ENCODE data around the gene ANKDD1A. TPM values are rescaled to one million over a fixed set of nuclear protein-coding genes. Genes with fewer than 3 reads are reported as not detected.

The ANKDD1A gene
- polyA plus RNA-seq, 1 donor from 2014 or later, result 7.0 TPM

GRCh38 chr15:64865126-64865997 lies 46.3 kb upstream of the ANKDD1A start:
- Histone ChIP-seq H3K36me3 (ENCODE audit: insufficient read depth, low read length) (no peaks in the 10 kb centered on the region), H3K4me3 (ENCODE audit: low read length) (no peak overlapping the region)

More at GRCh38 chr15:64865126-64865997, 46.3 kb upstream of the ANKDD1A start:
- no peaks in the 10 kb centered on the region for H4K20me1 ChIP-seq (ENCODE audit: insufficient read depth)
- no peaks in the 10 kb centered on the region for H3K9me3 ChIP-seq (ENCODE audit: low read length)
- H3K9ac ChIP-seq (ENCODE audit: low read length), result no peak overlapping the region
- no peaks in the 10 kb centered on the region for H3K27me3 ChIP-seq (ENCODE audit: insufficient read depth, low read depth, low read length)
- H3K79me2 ChIP-seq (replicated peaks; ENCODE audit: insufficient read depth, low read length), result no peaks in the 10 kb centered on the region
- no peak overlapping the region for H3K4me2 ChIP-seq (ENCODE audit: low read length)
- no peak overlapping the region for H2AFZ ChIP-seq (ENCODE audit: low read depth, low read length)
- no peaks in the 10 kb centered on the region for H3F3A ChIP-seq (ENCODE audit: insufficient read depth, low read length, poor library complexity, severe bottlenecking)
- no peaks in the 10 kb centered on the region for H3K9me2 ChIP-seq (ENCODE audit: insufficient read depth, low read length)
- no peak overlapping the region for H3K27ac ChIP-seq (ENCODE audit: low read length)
- TF ChIP-seq EP300 (conservative IDR thresholded peaks at IDR 0.05; ENCODE audit: poor library complexity, severe bottlenecking), result no peak
- TF ChIP-seq RAD21 (conservative IDR thresholded peaks at IDR 0.05), result no peak
- no peak for TF ChIP-seq MXI1 (conservative IDR thresholded peaks at IDR 0.05; ENCODE audit: poor library complexity, severe bottlenecking)
- no peak for TF ChIP-seq POLR2AphosphoS5 (IDR thresholded peaks at IDR 0.05)
- TF ChIP-seq REST (IDR thresholded peaks at IDR 0.05; ENCODE audit: borderline replicate concordance), result no peak
- TF ChIP-seq TAF1 (IDR thresholded peaks at IDR 0.05; ENCODE audit: low read depth), result no peak
- TF ChIP-seq EZH2 (IDR thresholded peaks at IDR 0.05; ENCODE audit: borderline replicate concordance, insufficient read depth, low read length, poor library complexity, severe bottlenecking), result no peak
- TF ChIP-seq SMC3 (conservative IDR thresholded peaks at IDR 0.05; ENCODE audit: poor library complexity), result no peak
- no peak for TF ChIP-seq CTCF (IDR thresholded peaks at IDR 0.05; ENCODE audit: poor library complexity, severe bottlenecking)

Data from neural cell (in vitro differentiated cells).